Neural cell (in vitro differentiated cells): Measurements from ENCODE around the gene EPHA5.

Experiments used
- EP300 ChIP-seq: fragments of 450-650 bp; conservative IDR thresholded peaks from 2 replicates; pipeline ENCODE4 v1.6.1; 2014; ENCODE audit warnings: antibody characterized with exemption, mild to moderate bottlenecking, moderate library complexity; ENCODE audit not compliant: poor library complexity, severe bottlenecking
- EZH2 ChIP-seq: fragments of 200-600, 300-800 bp; shearing (Covaris generic), sonication (generic); IDR thresholded peaks from 2 replicates; pipeline ENCODE4 v1.6.1; 2014; ENCODE audit warnings: antibody characterized with exemption, low read length, borderline replicate concordance, mild to moderate bottlenecking; ENCODE audit not compliant: insufficient read depth, poor library complexity, severe bottlenecking
- POLR2AphosphoS5 ChIP-seq: IDR thresholded peaks from 2 replicates; pipeline ENCODE4 v1.6.1; 2012
- SMC3 ChIP-seq: fragments of 450-650 bp; conservative IDR thresholded peaks from 2 replicates; pipeline ENCODE4 v1.6.1; 2014; ENCODE audit warnings: antibody characterized with exemption, mild to moderate bottlenecking, moderate library complexity; ENCODE audit not compliant: poor library complexity
- TAF1 ChIP-seq: IDR thresholded peaks from 2 replicates; pipeline ENCODE4 v1.6.1; 2012; ENCODE audit warnings: low read depth
- TF ChIP-seq, protein P1 (sequence below): fragments of 450-650 bp; IDR thresholded peaks from 2 replicates; pipeline ENCODE4 v1.5.1; 2014; ENCODE audit warnings: antibody characterized with exemption, mild to moderate bottlenecking, moderate library complexity; ENCODE audit not compliant: poor library complexity, severe bottlenecking

DNA sequence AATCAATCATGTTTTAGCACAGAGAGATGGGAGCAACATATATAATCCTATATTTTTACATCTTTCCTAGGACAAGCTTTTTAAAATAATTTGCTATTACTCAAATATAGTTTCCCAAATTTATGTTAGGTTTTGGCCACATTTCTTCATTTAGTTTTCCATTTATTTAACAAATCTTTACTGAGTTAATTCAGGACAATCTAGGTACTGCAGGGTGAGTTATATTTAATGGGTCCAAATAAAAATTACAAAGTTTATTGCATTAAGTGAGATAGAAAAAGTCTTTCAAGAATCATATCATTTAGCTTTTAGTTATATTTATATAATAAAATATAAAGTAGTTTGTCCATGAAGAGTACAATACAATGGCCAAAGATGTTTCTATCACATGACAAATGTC is 269.2 kb downstream of the EPHA5 start:
- TF ChIP-seq, protein P1, sequence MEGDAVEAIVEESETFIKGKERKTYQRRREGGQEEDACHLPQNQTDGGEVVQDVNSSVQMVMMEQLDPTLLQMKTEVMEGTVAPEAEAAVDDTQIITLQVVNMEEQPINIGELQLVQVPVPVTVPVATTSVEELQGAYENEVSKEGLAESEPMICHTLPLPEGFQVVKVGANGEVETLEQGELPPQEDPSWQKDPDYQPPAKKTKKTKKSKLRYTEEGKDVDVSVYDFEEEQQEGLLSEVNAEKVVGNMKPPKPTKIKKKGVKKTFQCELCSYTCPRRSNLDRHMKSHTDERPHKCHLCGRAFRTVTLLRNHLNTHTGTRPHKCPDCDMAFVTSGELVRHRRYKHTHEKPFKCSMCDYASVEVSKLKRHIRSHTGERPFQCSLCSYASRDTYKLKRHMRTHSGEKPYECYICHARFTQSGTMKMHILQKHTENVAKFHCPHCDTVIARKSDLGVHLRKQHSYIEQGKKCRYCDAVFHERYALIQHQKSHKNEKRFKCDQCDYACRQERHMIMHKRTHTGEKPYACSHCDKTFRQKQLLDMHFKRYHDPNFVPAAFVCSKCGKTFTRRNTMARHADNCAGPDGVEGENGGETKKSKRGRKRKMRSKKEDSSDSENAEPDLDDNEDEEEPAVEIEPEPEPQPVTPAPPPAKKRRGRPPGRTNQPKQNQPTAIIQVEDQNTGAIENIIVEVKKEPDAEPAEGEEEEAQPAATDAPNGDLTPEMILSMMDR: no peak
- TF ChIP-seq SMC3 (no peak), EP300 (no peak), EZH2 (no peak), TAF1 (no peak), POLR2AphosphoS5 (no peak)
